ENCODE measurements around the gene TMEM235. TPM values are rescaled to one million over a fixed set of nuclear protein-coding genes. Genes with fewer than 3 reads are reported as not detected.

Gene TMEM235
- polyA plus RNA-seq, 4 donors = not detected

DNA sequence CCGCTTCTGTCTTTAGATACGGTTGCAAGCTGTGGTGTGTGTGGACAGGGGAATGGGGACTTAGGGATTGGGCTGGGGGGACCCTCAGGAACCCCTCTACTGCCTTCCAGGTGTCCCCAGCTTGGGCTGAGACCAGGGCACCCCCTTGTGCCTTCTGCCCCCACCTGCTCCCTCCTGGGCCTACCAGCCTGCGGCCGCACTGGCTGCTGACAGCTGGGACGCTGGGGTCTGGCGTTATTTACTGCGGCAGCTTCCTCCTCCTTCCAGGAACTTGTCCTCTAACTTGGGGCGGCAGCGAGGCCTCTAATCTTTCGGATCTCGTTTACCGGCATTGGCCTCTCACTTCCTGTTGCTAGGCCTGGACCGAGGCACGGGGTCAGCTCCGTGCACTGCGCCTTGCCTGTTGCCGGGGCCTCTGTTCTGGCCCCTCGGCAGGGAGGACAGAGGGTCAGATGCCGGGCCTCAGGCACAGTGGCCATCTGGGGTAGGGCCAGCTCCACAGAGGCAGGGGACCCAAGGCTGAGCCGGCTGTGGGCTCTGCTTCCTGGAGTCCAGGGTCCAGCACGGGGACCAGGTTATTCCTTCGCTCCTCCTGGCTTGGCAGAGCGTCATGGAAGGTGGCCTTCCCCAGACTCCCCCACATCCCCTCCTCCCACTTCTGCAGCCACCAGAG is 31.8 kb downstream of the TMEM235 start:
- FAIRE-seq (no peak), DNase-seq (peak; percentile 73 to 86)
- H3K9me3 ChIP-seq (ENCODE audit: control insufficient read depth in 2 of 2, insufficient read depth in 1 of 2, low read depth in 1 of 2, low read length in 1 of 2) = no peaks in the 10 kb centered on the region
- peak overlapping the region; percentile 39 to 92 (median 65) for H3K27ac ChIP-seq (ENCODE audit: low read depth in 1 of 3, low read length in 2 of 3)
- H3K4me3 ChIP-seq (ENCODE audit: low read depth in 1 of 3, low read length in 3 of 3) = no peak overlapping the region
- no peaks in the 10 kb centered on the region for H3K36me3 ChIP-seq (ENCODE audit: control insufficient read depth in 3 of 3, insufficient read depth in 2 of 3, low read depth in 1 of 3, low read length in 3 of 3)
- WGBS, 3 donors = 26 to 28% (median 28%) methylated on average over 23 of the region's 23 CpGs
- H3K27me3 ChIP-seq (ENCODE audit: control insufficient read depth in 3 of 3, insufficient read depth in 3 of 3, low read length in 3 of 3) = no peaks in the 10 kb centered on the region
- H3K4me1 ChIP-seq (ENCODE audit: control insufficient read depth in 3 of 3, insufficient read depth in 2 of 3, low read depth in 1 of 3, low read length in 2 of 3) = peaks cover 0 to 26% (median 11%) of the 10 kb centered on the region in 3 donors

DNA sequence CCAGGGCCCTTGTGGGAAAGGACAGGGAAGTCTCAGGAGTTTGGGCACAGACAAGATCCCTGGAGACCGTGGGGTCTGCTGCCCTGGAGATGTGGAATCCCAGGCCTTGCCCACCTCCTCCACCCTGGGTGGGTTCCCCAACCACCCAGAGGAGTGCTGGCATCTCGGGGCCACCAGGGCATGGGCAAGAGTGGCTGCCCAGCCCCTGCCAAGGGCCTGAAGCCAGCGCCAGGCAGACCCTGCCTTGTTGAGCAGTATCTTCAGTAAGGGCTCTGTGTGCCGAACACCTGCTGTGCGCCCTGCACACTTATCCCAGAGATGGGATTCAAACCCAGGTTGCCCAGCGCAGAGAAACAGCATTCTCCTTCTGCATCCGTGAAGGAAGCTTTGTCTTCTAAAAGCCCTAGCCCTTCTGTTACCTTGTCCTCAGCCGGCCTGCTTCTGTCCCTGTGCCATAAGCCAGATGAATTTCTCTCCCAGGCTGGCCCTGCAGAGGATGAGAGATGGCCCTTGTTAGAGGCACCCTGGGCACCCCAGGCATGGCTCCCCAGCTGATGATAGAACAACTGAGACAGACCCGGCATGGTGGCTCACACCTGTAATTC is 32.4 kb downstream of the TMEM235 start:
- Histone ChIP-seq H3K36me3 (ENCODE audit: control insufficient read depth in 3 of 3, insufficient read depth in 2 of 3, low read depth in 1 of 3, low read length in 3 of 3) (no peaks in the 10 kb centered on the region), H3K4me3 (ENCODE audit: low read depth in 1 of 3, low read length in 3 of 3) (no peak overlapping the region), H3K4me1 (ENCODE audit: control insufficient read depth in 3 of 3, insufficient read depth in 2 of 3, low read depth in 1 of 3, low read length in 2 of 3) (peaks cover 0 to 28% (median 7%) of the 10 kb centered on the region in 3 donors), H3K27ac (ENCODE audit: low read depth in 1 of 3, low read length in 2 of 3) (peak overlapping the region; percentile 39 to 92 (median 65)), H3K27me3 (ENCODE audit: control insufficient read depth in 3 of 3, insufficient read depth in 3 of 3, low read length in 3 of 3) (no peaks in the 10 kb centered on the region), H3K9me3 (ENCODE audit: control insufficient read depth in 2 of 2, insufficient read depth in 1 of 2, low read depth in 1 of 2, low read length in 1 of 2) (no peaks in the 10 kb centered on the region)
- 90 to 95% (median 93%) methylated on average over 9 of the region's 9 CpGs for WGBS, 3 donors
- no peak for FAIRE-seq
- peak in 1 of 2 donors; percentile 14 for DNase-seq

DNA sequence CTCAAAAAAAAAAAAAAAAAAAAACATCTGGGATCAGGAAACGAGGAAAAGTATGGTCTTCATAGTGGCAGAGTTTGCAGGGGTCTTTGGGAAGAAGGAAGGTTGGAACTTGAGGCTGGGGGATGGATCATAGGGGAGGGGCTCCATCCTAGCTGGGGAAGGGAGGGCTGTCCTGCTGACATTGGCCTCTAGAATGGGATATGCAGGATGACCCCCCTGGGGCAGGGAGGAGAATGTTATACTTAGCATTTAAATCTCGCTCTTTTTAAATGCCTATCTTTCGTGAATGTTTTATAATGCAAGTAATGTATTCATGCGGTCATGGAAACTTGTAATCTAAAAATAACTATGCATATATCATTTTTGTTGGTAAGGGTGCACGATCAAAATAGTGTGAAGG is 33.2 kb downstream of the TMEM235 start:
- H3K27ac ChIP-seq (ENCODE audit: low read depth in 1 of 3, low read length in 2 of 3) = no peak overlapping the region
- H3K36me3 ChIP-seq (ENCODE audit: control insufficient read depth in 3 of 3, insufficient read depth in 2 of 3, low read depth in 1 of 3, low read length in 3 of 3) = no peaks in the 10 kb centered on the region
- peaks cover 0 to 33% (median 4%) of the 10 kb centered on the region in 3 donors for H3K4me1 ChIP-seq (ENCODE audit: control insufficient read depth in 3 of 3, insufficient read depth in 2 of 3, low read depth in 1 of 3, low read length in 2 of 3)
- no peak for DNase-seq
- no peaks in the 10 kb centered on the region for H3K27me3 ChIP-seq (ENCODE audit: control insufficient read depth in 3 of 3, insufficient read depth in 3 of 3, low read length in 3 of 3)
- no peaks in the 10 kb centered on the region for H3K9me3 ChIP-seq (ENCODE audit: control insufficient read depth in 2 of 2, insufficient read depth in 1 of 2, low read depth in 1 of 2, low read length in 1 of 2)
- WGBS, 3 donors = 76 to 81% (median 77%) methylated on average over 5 of the region's 5 CpGs
- FAIRE-seq = no peak
- no peak overlapping the region for H3K4me3 ChIP-seq (ENCODE audit: low read depth in 1 of 3, low read length in 3 of 3)

DNA sequence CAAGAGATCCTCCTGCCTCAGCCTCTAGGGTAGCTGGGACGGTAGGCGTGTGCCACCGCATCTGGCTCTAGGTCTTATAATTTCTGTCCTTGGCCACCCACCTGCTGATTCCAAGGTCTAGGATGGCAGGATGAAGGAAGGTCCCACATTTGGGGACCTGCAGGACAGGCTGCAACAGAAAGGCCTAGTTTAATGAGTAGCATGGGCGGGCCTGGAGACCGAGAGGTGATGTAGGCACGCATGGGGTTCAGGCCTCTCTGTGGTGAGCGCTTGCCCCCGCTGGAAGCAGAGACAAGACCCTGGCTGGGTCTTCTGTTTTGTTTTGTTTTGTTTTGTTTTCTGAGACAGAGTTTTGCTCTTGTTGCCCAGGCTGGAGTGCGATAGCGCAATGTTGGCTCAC is 33.7 kb downstream of the TMEM235 start:
- no peaks in the 10 kb centered on the region for H3K36me3 ChIP-seq (ENCODE audit: control insufficient read depth in 3 of 3, insufficient read depth in 2 of 3, low read depth in 1 of 3, low read length in 3 of 3)
- H3K27me3 ChIP-seq (ENCODE audit: control insufficient read depth in 3 of 3, insufficient read depth in 3 of 3, low read length in 3 of 3) = no peaks in the 10 kb centered on the region
- DNase-seq (no peak), FAIRE-seq (no peak)
- H3K27ac ChIP-seq (ENCODE audit: low read depth in 1 of 3, low read length in 2 of 3) = peak overlapping the region in 1 of 3 donors; percentile 41
- H3K9me3 ChIP-seq (ENCODE audit: control insufficient read depth in 2 of 2, insufficient read depth in 1 of 2, low read depth in 1 of 2, low read length in 1 of 2) = no peaks in the 10 kb centered on the region
- WGBS, 3 donors = 91 to 98% (median 94%) methylated on average over 10 of the region's 10 CpGs
- H3K4me3 ChIP-seq (ENCODE audit: low read depth in 1 of 3, low read length in 3 of 3) = no peak overlapping the region
- peaks cover 0 to 39% (median 4%) of the 10 kb centered on the region in 3 donors for H3K4me1 ChIP-seq (ENCODE audit: control insufficient read depth in 3 of 3, insufficient read depth in 2 of 3, low read depth in 1 of 3, low read length in 2 of 3)

DNA sequence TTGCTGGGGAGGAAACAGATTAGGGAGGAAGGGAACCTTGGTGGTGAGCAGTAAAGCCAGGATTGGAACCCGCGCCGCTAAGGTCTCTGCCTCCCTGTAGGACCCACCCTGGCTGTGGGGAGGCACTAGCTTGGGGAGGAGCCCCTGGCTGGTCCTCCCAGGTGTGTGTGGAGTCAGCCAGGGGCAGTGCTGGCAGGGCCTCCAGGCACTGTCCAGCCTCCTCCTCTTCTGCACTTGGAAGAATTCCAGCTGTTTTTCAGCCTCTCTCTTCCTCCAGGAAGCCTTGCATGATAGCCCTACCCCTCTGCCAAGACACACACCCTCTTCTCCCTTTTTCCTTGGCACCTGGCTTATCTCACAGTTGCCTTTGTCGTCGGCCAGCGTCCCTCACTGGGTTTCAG is 34.8 kb downstream of the TMEM235 start:
- Histone ChIP-seq H3K9me3 (ENCODE audit: control insufficient read depth in 2 of 2, insufficient read depth in 1 of 2, low read depth in 1 of 2, low read length in 1 of 2) (no peaks in the 10 kb centered on the region), H3K36me3 (ENCODE audit: control insufficient read depth in 3 of 3, insufficient read depth in 2 of 3, low read depth in 1 of 3, low read length in 3 of 3) (no peaks in the 10 kb centered on the region), H3K27me3 (ENCODE audit: control insufficient read depth in 3 of 3, insufficient read depth in 3 of 3, low read length in 3 of 3) (no peaks in the 10 kb centered on the region), H3K4me3 (ENCODE audit: low read depth in 1 of 3, low read length in 3 of 3) (no peak overlapping the region), H3K27ac (ENCODE audit: low read depth in 1 of 3, low read length in 2 of 3) (peak overlapping the region in 1 of 3 donors; percentile 41), H3K4me1 (ENCODE audit: control insufficient read depth in 3 of 3, insufficient read depth in 2 of 3, low read depth in 1 of 3, low read length in 2 of 3) (peaks cover 0 to 49% (median 4%) of the 10 kb centered on the region in 3 donors)
- WGBS, 3 donors = 33 to 69% (median 39%) methylated on average over 6 of the region's 6 CpGs
- FAIRE-seq (no peak), DNase-seq (peak in 1 of 2 donors; percentile 51)

DNA sequence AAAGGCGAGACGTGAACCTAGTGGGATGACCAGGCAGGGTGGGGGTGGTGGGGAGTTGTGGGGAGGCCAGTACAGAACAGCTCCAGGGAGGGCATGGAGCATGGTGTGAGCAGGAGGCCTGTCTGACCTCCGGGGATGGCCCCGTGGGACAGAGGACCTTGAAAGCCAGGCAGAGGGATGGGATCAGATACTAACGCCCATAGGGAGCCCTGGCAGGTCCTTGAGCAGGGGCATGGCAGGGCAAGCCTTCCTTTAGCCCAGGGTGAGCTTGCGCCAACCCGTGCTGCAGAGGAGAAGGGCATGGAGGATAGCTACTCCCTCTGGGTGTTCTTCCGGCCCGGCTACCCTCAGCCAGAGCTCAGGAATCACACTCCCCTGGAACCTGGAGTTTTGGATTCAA is 35.3 kb downstream of the TMEM235 start:
- DNase-seq = peak in 1 of 2 donors; percentile 4
- H3K27me3 ChIP-seq (ENCODE audit: control insufficient read depth in 3 of 3, insufficient read depth in 3 of 3, low read length in 3 of 3) = no peaks in the 10 kb centered on the region
- 75 to 85% (median 80%) methylated on average over 9 of the region's 9 CpGs for WGBS, 3 donors
- peaks cover 0 to 55% (median 4%) of the 10 kb centered on the region in 3 donors for H3K4me1 ChIP-seq (ENCODE audit: control insufficient read depth in 3 of 3, insufficient read depth in 2 of 3, low read depth in 1 of 3, low read length in 2 of 3)
- FAIRE-seq = no peak
- peak overlapping the region in 1 of 3 donors; percentile 32 for H3K27ac ChIP-seq (ENCODE audit: low read depth in 1 of 3, low read length in 2 of 3)
- H3K9me3 ChIP-seq (ENCODE audit: control insufficient read depth in 2 of 2, insufficient read depth in 1 of 2, low read depth in 1 of 2, low read length in 1 of 2) = no peaks in the 10 kb centered on the region
- no peaks in the 10 kb centered on the region for H3K36me3 ChIP-seq (ENCODE audit: control insufficient read depth in 3 of 3, insufficient read depth in 2 of 3, low read depth in 1 of 3, low read length in 3 of 3)
- H3K4me3 ChIP-seq (ENCODE audit: low read depth in 1 of 3, low read length in 3 of 3) = no peak overlapping the region

DNA sequence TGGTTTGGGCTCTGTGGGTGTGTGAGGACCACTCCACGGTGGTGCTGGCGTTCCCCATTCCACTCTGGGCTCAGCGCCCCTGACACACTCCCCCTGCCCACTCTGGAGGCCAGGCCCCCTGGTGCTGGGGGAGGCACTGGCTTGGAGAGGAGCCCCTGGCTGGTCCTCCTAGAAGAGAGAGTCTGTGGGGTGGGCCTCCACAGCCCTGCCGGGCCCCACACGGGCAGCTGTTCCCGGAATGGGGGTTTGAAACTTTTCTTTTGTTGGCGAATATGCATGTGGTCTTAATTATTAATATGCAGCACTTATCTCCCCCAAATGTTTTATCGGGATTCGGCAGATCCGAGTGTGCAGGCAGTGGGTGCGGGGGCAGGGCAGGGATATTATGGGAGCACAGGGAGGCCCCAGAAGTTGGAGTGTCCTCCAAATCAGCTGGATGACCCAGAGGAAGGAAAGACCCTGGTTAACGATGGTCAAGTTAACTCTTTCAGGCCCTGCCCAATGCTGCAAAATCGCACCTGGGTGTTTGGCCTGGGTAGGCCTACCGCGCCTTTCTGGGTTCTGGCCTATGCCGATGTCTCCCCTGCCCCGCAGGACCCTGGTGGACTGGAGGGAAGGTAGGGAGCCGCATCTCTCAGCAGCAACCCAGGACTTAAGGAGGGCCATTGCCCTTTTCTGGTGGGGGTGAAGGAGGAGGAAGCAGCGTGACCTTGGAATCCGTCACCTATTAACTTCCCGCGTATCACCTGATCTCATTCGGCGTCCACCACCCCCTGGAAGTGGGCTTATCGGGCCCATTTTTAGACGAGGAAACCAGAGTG is 36.0 kb downstream of the TMEM235 start:
- DNase-seq = peak in 1 of 2 donors; percentile 32
- no peak for FAIRE-seq
- H3K4me3 ChIP-seq (ENCODE audit: low read depth in 1 of 3, low read length in 3 of 3) = no peak overlapping the region
- WGBS, 3 donors = 78 to 79% (median 79%) methylated on average over 26 of the region's 26 CpGs
- H3K9me3 ChIP-seq (ENCODE audit: control insufficient read depth in 2 of 2, insufficient read depth in 1 of 2, low read depth in 1 of 2, low read length in 1 of 2) = no peaks in the 10 kb centered on the region
- H3K27me3 ChIP-seq (ENCODE audit: control insufficient read depth in 3 of 3, insufficient read depth in 3 of 3, low read length in 3 of 3) = no peaks in the 10 kb centered on the region
- H3K4me1 ChIP-seq (ENCODE audit: control insufficient read depth in 3 of 3, insufficient read depth in 2 of 3, low read depth in 1 of 3, low read length in 2 of 3) = peaks cover 0 to 62% (median 4%) of the 10 kb centered on the region in 3 donors
- H3K36me3 ChIP-seq (ENCODE audit: control insufficient read depth in 3 of 3, insufficient read depth in 2 of 3, low read depth in 1 of 3, low read length in 3 of 3) = no peaks in the 10 kb centered on the region
- H3K27ac ChIP-seq (ENCODE audit: low read depth in 1 of 3, low read length in 2 of 3) = no peak overlapping the region

DNA sequence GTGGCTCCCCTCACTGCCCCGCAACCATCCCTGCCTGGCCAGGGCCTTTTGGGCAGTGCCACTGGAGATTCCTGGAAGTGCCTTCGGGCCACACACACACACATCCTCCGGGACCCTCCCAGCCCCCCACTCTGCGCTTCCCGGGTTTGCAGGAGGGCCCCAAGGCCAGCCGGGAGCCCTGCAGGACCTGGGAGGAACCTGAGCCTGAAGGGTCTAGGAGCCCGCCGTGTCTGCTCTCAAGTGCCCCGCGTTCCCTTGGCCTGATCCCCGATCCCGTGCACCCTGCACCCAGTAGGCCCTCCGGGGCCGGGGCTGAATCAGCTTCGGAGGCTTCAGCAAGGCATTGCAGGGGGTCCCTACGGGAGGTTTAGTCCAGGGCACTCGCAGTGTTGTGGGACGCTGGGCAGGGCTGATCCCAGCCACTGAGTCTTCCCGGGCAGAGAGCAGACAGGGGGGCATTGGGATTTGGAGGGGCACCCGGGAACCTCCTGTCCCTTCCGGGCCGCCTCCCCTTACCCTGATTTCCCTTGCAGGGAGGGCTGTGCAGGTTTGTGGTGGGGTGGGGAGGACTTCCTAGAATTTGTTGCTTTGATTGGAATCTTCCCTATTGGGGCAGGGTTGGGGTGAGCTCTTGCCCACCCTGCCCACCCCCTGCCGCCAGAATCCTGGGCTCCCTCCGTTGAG is 36.9 kb downstream of the TMEM235 start:
- 46 to 58% (median 55%) methylated on average over 22 to 24 of the region's 24 CpGs for WGBS, 3 donors
- Histone ChIP-seq H3K4me3 (ENCODE audit: low read depth in 1 of 3, low read length in 3 of 3) (no peak overlapping the region), H3K9me3 (ENCODE audit: control insufficient read depth in 2 of 2, insufficient read depth in 1 of 2, low read depth in 1 of 2, low read length in 1 of 2) (no peaks in the 10 kb centered on the region), H3K4me1 (ENCODE audit: control insufficient read depth in 3 of 3, insufficient read depth in 2 of 3, low read depth in 1 of 3, low read length in 2 of 3) (peaks cover 0 to 61% (median 3%) of the 10 kb centered on the region in 3 donors), H3K27me3 (ENCODE audit: control insufficient read depth in 3 of 3, insufficient read depth in 3 of 3, low read length in 3 of 3) (no peaks in the 10 kb centered on the region), H3K27ac (ENCODE audit: low read depth in 1 of 3, low read length in 2 of 3) (no peak overlapping the region), H3K36me3 (ENCODE audit: control insufficient read depth in 3 of 3, insufficient read depth in 2 of 3, low read depth in 1 of 3, low read length in 3 of 3) (no peaks in the 10 kb centered on the region)
- DNase-seq = peak in 1 of 2 donors; percentile 11
- FAIRE-seq = no peak

All from small intestine (tissue), 7 donors.